ACC112 (cell line): ENCODE results near the gene ZNF239.
"Not testable (repeated sequence)": the region's sequence is repeated elsewhere in the genome, so short reads cannot be mapped to it uniquely, and the experiment has no call there.

ENCODE experiments used
- H2AFZ ChIP-seq: fragments of 200-600 bp; sonication (generic); one replicate; pipeline ENCODE4 v1.6.0; 2017; ENCODE audit warnings: antibody characterized with exemption, low read length; ENCODE audit not compliant: unreplicated experiment
- H3K27ac ChIP-seq: fragments of 200-600 bp; sonication (generic); 2 replicates; pipeline ENCODE4 v1.5.1; 2014; ENCODE audit warnings: low read depth, mild to moderate bottlenecking, antibody characterized with exemption, low read length, moderate library complexity
- H3K27me3 ChIP-seq: fragments of 200-600 bp; sonication (generic); 2 replicates; pipeline ENCODE4 v1.6.1; 2014; ENCODE audit warnings: mild to moderate bottlenecking, antibody characterized with exemption, low read length, moderate library complexity, mixed read lengths; ENCODE audit not compliant: insufficient read depth
- H3K36me3 ChIP-seq: fragments of 200-600 bp; sonication (generic); 2 replicates; pipeline ENCODE4 v1.6.1; 2016; ENCODE audit warnings: mild to moderate bottlenecking, antibody characterized with exemption, low read length, moderate library complexity, mixed read lengths; ENCODE audit not compliant: insufficient read depth
- H3K4me1 ChIP-seq: fragments of 200-600 bp; sonication (generic); one replicate; pipeline ENCODE4 v1.6.1; 2016; ENCODE audit warnings: low read length, mixed read lengths; ENCODE audit not compliant: insufficient read depth, unreplicated experiment, control insufficient read depth
- H3K4me3 ChIP-seq: fragments of 200-600 bp; sonication (generic); 2 replicates; pipeline ENCODE4 v1.5.1; 2014; ENCODE audit warnings: mild to moderate bottlenecking, low read depth, low read length
- H3K79me2 ChIP-seq: fragments of 200-600 bp; sonication (generic); one replicate; pipeline ENCODE4 v1.6.0; 2016; ENCODE audit warnings: low read length; ENCODE audit not compliant: control insufficient read depth, unreplicated experiment, insufficient read depth

The ZNF239 gene

DNA sequence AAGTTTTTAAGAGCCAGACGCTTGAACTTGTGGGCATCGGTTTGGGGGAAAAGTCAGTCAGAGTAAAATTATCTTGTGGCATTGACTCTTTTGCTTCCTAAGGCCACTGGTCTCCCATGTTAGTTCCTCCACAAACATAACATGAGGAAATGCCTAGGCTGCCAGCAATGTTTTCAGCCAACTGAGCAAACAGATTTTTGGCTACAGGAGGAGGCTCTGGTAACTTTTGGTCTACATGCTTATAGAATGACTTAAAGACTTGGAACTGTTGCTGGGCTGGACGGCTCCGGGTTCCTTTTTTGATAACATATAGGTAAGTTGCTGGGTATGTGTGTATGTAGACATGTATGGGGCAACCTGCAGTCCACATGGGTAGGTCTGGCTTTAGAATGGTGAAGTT, 9.6 kb upstream of the ZNF239 start:
- no peak overlapping the region for H3K27ac ChIP-seq
- H2AFZ ChIP-seq, result no peak overlapping the region
- H3K36me3 ChIP-seq, result no peaks in the 10 kb centered on the region
- H3K27me3 ChIP-seq, result peaks cover 21% of the 10 kb centered on the region; the same call in 1 of the 2 replicates
- H3K79me2 ChIP-seq, result no peaks in the 10 kb centered on the region
- no peaks in the 10 kb centered on the region for H3K4me1 ChIP-seq
- H3K4me3 ChIP-seq, result no peak overlapping the region

DNA sequence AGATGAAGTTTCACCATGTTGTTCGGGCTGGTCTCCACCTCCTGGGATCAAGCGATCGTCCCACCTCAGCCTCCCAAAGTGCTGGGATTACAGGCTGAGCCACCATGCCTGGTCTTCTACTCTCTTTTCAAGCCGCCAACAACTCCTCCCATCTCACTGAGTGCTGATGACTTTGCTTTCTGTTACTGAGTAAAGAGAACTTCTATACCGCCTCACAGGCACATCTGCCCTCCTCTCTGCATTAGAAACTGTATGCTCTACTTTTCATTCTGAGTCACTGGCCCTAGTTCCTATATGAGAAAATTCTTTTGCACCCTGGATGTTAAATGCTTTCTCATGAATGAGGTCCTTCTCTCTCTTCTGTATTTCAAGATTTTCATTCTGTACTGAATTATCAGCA, 2.2 kb upstream of the ZNF239 start:
- Histone ChIP-seq H3K27ac (no peak overlapping the region), H3K27me3 (peaks cover 7% of the 10 kb centered on the region; the same call in 1 of the 2 replicates), H2AFZ (no peak overlapping the region), H3K79me2 (peaks cover 4% of the 10 kb centered on the region), H3K4me1 (peaks cover 12% of the 10 kb centered on the region), H3K36me3 (no peaks in the 10 kb centered on the region), H3K4me3 (no peak overlapping the region)

DNA sequence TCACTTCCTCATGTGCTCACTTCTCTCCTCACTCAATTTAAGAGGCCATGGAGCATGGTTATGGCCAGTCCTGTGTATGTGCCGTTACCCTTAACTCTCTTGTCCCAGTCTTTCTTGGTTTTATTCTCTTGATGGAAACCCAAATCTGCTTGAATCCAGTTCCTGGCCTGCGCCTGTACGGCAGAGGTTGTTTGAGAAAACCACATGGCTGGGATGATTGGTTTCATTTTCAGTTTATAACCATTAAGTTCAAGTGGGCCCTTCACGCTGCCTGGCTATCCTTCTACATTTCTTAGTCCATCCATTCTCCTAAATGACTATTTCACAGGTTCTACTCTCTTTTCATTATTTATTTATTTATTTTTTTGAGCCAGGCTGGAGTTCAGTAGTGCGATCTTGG, 1.6 kb upstream of the ZNF239 start:
- Histone ChIP-seq H3K27ac (no peak overlapping the region), H3K79me2 (peaks cover 4% of the 10 kb centered on the region), H3K36me3 (no peaks in the 10 kb centered on the region), H3K27me3 (peaks cover 7% of the 10 kb centered on the region; the same call in 1 of the 2 replicates), H3K4me1 (peaks cover 12% of the 10 kb centered on the region), H2AFZ (peak overlapping the region; percentile 75), H3K4me3 (no peak overlapping the region)

GRCh38 chr10:43574906-43575305, 490 bp upstream of the ZNF239 start:
- Histone ChIP-seq H3K79me2 (peaks cover 4% of the 10 kb centered on the region), H3K4me3 (peak overlapping the region; percentile 91), H3K4me1 (peaks cover 12% of the 10 kb centered on the region), H3K36me3 (peaks cover 3% of the 10 kb centered on the region; the same call in 1 of the 2 replicates), H2AFZ (peak overlapping the region; percentile 75), H3K27ac (no peak overlapping the region), H3K27me3 (peaks cover 5% of the 10 kb centered on the region; the same call in 1 of the 2 replicates)

DNA sequence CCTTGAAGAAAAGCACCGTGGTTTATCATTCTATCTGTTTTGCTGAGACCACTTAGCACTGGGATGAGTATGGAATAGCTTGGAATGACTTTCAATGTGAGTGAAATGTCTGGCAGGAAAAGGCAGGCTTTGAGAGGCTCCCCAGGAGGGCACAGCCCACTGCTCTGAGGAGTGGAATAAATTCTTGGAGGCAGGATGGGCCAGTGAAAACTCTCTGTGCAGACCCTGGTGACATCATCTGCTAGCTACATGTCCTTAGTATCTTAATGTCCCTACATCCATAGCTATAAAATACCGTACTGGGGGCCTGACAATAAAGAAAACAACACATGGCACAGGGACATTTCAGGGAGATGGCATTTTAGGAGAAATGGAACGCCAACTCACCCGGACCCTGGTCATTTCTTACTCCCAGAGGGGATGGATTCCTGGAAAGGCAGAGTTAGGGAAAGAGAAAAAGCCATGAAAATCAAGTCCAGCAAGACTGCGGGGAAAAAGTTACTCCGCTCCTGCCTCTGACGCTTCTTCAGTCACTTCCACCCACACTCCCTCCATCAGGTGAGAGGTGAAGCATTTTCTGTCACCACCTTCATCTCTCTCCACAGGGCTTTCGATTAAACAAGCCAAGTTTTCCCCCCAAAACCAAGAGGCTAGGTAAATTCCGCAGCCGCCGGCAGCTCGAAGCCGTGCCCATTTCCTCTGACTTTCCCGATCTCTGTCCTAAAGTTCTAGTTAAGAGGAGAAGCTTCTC, 991 bp downstream of the ZNF239 start:
- peaks cover 13% of the 10 kb centered on the region; the same call in 1 of the 2 replicates for H3K36me3 ChIP-seq
- H3K4me3 ChIP-seq, result peak overlapping the region; percentile 91
- H3K79me2 ChIP-seq, result peaks cover 4% of the 10 kb centered on the region
- H3K27me3 ChIP-seq, result no peaks in the 10 kb centered on the region
- peak overlapping the region; percentile 55; the same call in 1 of the 2 replicates for H3K27ac ChIP-seq
- H2AFZ ChIP-seq, result peak overlapping the region; percentile 93
- peaks cover 12% of the 10 kb centered on the region for H3K4me1 ChIP-seq

GRCh38 chr10:43570971-43571370, 3.4 kb downstream of the ZNF239 start:
- no peak overlapping the region for H2AFZ ChIP-seq
- no peaks in the 10 kb centered on the region for H3K27me3 ChIP-seq
- H3K4me3 ChIP-seq, result no peak overlapping the region
- peaks cover 26% of the 10 kb centered on the region for H3K36me3 ChIP-seq
- H3K27ac ChIP-seq, result no peak overlapping the region
- H3K4me1 ChIP-seq, result peaks cover 12% of the 10 kb centered on the region
- H3K79me2 ChIP-seq, result peaks cover 4% of the 10 kb centered on the region

DNA sequence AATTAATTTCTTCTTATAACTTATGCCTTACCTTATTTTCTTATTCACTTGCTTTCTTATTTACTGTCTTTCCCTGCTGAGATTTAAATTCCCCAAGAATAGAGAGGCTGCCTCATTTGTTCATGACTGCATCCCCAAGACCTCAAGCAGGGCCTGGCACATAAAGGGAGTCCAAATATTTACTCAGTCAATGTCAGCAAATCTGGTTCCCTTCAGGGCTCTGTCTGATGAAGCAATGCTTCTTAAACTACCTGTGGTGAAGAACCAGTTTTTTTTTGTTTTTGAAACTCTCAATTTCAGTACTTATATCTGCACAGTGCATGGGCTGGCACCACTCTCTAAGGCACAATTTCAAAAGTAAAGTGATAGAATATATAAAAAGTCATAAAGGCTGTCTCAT, 4.7 kb downstream of the ZNF239 start:
- H3K79me2 ChIP-seq, result peaks cover 4% of the 10 kb centered on the region
- H3K4me3 ChIP-seq, result no peak overlapping the region
- no peak overlapping the region for H2AFZ ChIP-seq

DNA sequence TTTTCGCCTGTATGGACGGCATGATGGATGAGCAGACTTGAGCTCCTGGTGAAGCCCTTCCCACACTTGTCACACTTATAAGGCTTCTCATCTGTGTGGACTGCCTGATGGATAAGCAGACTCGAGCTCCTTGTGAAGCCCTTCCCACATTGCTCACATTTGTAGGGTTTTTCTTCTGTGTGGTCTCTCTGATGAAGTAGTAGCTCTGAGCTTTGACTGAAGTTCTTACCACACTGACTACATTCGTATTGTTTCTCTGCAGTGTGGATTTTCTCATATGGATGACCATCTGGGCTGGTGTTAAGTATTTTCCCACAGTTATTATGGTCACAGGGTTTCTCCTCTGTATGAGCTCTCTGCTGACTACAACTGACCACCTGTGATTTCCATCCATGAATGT, 17.2 kb downstream of the ZNF239 start:
- Histone ChIP-seq H3K36me3 (peaks cover 48% of the 10 kb centered on the region), H3K79me2 (no peaks in the 10 kb centered on the region), H3K4me1 (no peaks in the 10 kb centered on the region)

More for the DNA sequence above, 4.7 kb downstream of the ZNF239 start:
- Histone ChIP-seq H3K27ac (no peak overlapping the region), H3K27me3 (no peaks in the 10 kb centered on the region), H3K36me3 (peaks cover 28% of the 10 kb centered on the region), H3K4me1 (peaks cover 9% of the 10 kb centered on the region)

GRCh38 chr10:43543746-43544145, 30.7 kb downstream of the ZNF239 start:
- H3K79me2 ChIP-seq, H3K4me1 ChIP-seq, H3K36me3 ChIP-seq, H2AFZ ChIP-seq, H3K4me3 ChIP-seq, H3K27ac ChIP-seq, H3K27me3 ChIP-seq: not testable (repeated sequence)

More for the DNA sequence above, 17.2 kb downstream of the ZNF239 start:
- Histone ChIP-seq H3K27ac (no peak overlapping the region), H3K4me3 (no peak overlapping the region), H3K27me3 (no peaks in the 10 kb centered on the region), H2AFZ (no peak overlapping the region)

- no peaks in the 10 kb centered on the region for H3K4me1 ChIP-seq
- H3K27me3 ChIP-seq, result no peaks in the 10 kb centered on the region
- H3K36me3 ChIP-seq, result no peaks in the 10 kb centered on the region
- no peak overlapping the region for H3K4me3 ChIP-seq
- no peak overlapping the region for H3K27ac ChIP-seq
- H3K79me2 ChIP-seq, result no peaks in the 10 kb centered on the region
- H2AFZ ChIP-seq, result no peak overlapping the region
These were observed 49.8 kb downstream of the ZNF239 start for GRCh38 chr10:43524434-43525247.
